Stimulated activated CD4-positive, alpha-beta T cell treated with anti-CD3 and anti-CD28 coated beads, Interleukin-1b, Interleukin-23, amount 100 ng/mL, for 48 hours (primary cell): ENCODE measurements around the gene CKAP4.

Experiments used
- DNase-seq: peaks from one replicate; pipeline ENCODE4 v3.0.0-alpha.2; 2020

The CKAP4 gene

GRCh38 chr12:106195621-106196027 is 52.2 kb downstream of the CKAP4 start:
- DNase-seq = no peak

- DNase-seq = no peak
Measured at GRCh38 chr12:106194351-106194750, 53.5 kb downstream of the CKAP4 start.

GRCh38 chr12:106193394-106194215 is 54.2 kb downstream of the CKAP4 start:
- no peak for DNase-seq

- DNase-seq = no peak
Measured at GRCh38 chr12:106192659-106193393, 55.0 kb downstream of the CKAP4 start.

GRCh38 chr12:106190581-106190980 is 57.2 kb downstream of the CKAP4 start:
- DNase-seq = no peak

- no peak for DNase-seq
Measured at GRCh38 chr12:106189341-106189740, 58.5 kb downstream of the CKAP4 start.

GRCh38 chr12:106188256-106188655 is 59.6 kb downstream of the CKAP4 start:
- DNase-seq = no peak
